HFFc6 (cell line): ENCODE measurements around the gene SERPINB6. TPM values are rescaled to one million over a fixed set of nuclear protein-coding genes. Genes with fewer than 3 reads are reported as not detected.
A peak's percentile ranks its signal among the peaks of the same experiment; 100 is the strongest.
"Not testable (repeated sequence)": the region's sequence is repeated elsewhere in the genome, so short reads cannot be mapped to it uniquely, and the experiment has no call there.

Source experiments
- DNase-seq: peaks from one replicate; pipeline ENCODE4 v3.0.0-alpha.2; 2018
- H3K27ac Mint-ChIP-seq: 2 replicates; pipeline ENCODE4 v1.8.0; 2020; ENCODE audit warnings: mild to moderate bottlenecking, mixed read lengths
- H3K27me3 Mint-ChIP-seq: 2 replicates; pipeline ENCODE4 v1.8.0; 2021; ENCODE audit warnings: mild to moderate bottlenecking, moderate library complexity, mixed read lengths; ENCODE audit not compliant: insufficient read depth
- H3K36me3 Mint-ChIP-seq: 2 replicates; pipeline ENCODE4 v1.8.0; 2021; ENCODE audit warnings: low read depth, mixed read lengths
- H3K4me1 Mint-ChIP-seq: 2 replicates; pipeline ENCODE4 v1.8.0; 2020; ENCODE audit warnings: low read depth, mixed read lengths
- H3K4me3 Mint-ChIP-seq: 2 replicates; pipeline ENCODE4 v1.8.0; 2020; ENCODE audit warnings: mild to moderate bottlenecking, moderate library complexity, mixed read lengths
- H3K9me3 Mint-ChIP-seq: 2 replicates; pipeline ENCODE4 v1.8.0; 2020; ENCODE audit warnings: mild to moderate bottlenecking, mixed read lengths
- CTCF ChIP-seq: fragments of 200-600 bp; sonication (generic); IDR thresholded peaks from 2 replicates; pipeline ENCODE4 v1.5.0; 2021; ENCODE audit warnings: antibody characterized with exemption, mild to moderate bottlenecking
- total RNA-seq, 6 experiments: library from RNA; stranded (reverse); fragmentation: NEBNext Ultra II Directional; extraction: Animal tissue kit (Norgen Biotek cat#: 25700); gene quantifications; 2 replicates in 1 of 6; 3 replicates in 5 of 6; pipeline ENCODE4 v1.2.3, GENCODE V29; 2021

SERPINB6 gene
- total RNA-seq, 6 experiments from 2014 or later = 109 to 142 (median 134) TPM

- no peak overlapping the region for H3K4me3 Mint-ChIP-seq
- peaks cover 31% of the 10 kb centered on the region for H3K36me3 Mint-ChIP-seq
- H3K27me3 Mint-ChIP-seq = no peaks in the 10 kb centered on the region
- H3K9me3 Mint-ChIP-seq = peaks cover 1% of the 10 kb centered on the region; the same call in 1 of the 2 replicates
- no peak for DNase-seq
- H3K4me1 Mint-ChIP-seq = peaks cover 26% of the 10 kb centered on the region
- TF ChIP-seq CTCF = no peak
- no peak overlapping the region for H3K27ac Mint-ChIP-seq
Measured at GRCh38 chr6:3005077-3005476, 33.7 kb upstream of the SERPINB6 start.

- peaks cover 19% of the 10 kb centered on the region for H3K36me3 Mint-ChIP-seq
- peak overlapping the region; percentile 27 for H3K27ac Mint-ChIP-seq
- H3K4me3 Mint-ChIP-seq, H3K27me3 Mint-ChIP-seq, DNase-seq, H3K9me3 Mint-ChIP-seq: not testable (repeated sequence)
- H3K4me1 Mint-ChIP-seq = peaks cover 32% of the 10 kb centered on the region
Measured at GRCh38 chr6:3003226-3003625, 31.9 kb upstream of the SERPINB6 start.

- peak; percentile 89 for TF ChIP-seq CTCF
- peak; percentile 87 for DNase-seq
- no peaks in the 10 kb centered on the region for H3K27me3 Mint-ChIP-seq
- peak overlapping the region; percentile 79 for H3K27ac Mint-ChIP-seq
- peaks cover 35% of the 10 kb centered on the region for H3K4me1 Mint-ChIP-seq
- H3K9me3 Mint-ChIP-seq = no peaks in the 10 kb centered on the region
- peaks cover 9% of the 10 kb centered on the region for H3K36me3 Mint-ChIP-seq
- H3K4me3 Mint-ChIP-seq = no peak overlapping the region
Measured at GRCh38 chr6:3001773-3002293, 30.5 kb upstream of the SERPINB6 start.

- Mint-ChIP-seq H3K36me3 (peaks cover 6% of the 10 kb centered on the region), H3K4me3 (peak overlapping the region; percentile 88; the same call in 1 of the 2 replicates), H3K27me3 (no peaks in the 10 kb centered on the region), H3K4me1 (peaks cover 35% of the 10 kb centered on the region), H3K9me3 (no peaks in the 10 kb centered on the region), H3K27ac (peak overlapping the region; percentile 79)
- DNase-seq = no peak
- TF ChIP-seq CTCF = no peak
Measured at GRCh38 chr6:3001146-3001772, 29.9 kb upstream of the SERPINB6 start.

GRCh38 chr6:2999618-3000557 is 28.5 kb upstream of the SERPINB6 start, which contains the start of gene NQO2:
TSS of gene NQO2 (plus strand) at chr6:2999894. CDS start at chr6:3006553, 6,659 bp downstream.
- 0 out of 2 replicates have a peak, but pooled peaks have one; percentile 7 for TF ChIP-seq CTCF
- Mint-ChIP-seq H3K4me1 (peaks cover 35% of the 10 kb centered on the region), H3K27ac (peak within 1 kb of the TSS; percentile 74), H3K4me3 (peak within 1 kb of the TSS; percentile 89), H3K36me3 (peaks cover under 1% of the 10 kb centered on the region; the same call in 1 of the 2 replicates), H3K9me3 (no peaks in the 10 kb centered on the region), H3K27me3 (no peaks in the 10 kb centered on the region)
- peak; percentile 73 for DNase-seq
